ENCODE data around the gene HIP1R. TPM values are rescaled to one million over a fixed set of nuclear protein-coding genes. Genes with fewer than 3 reads are reported as not detected.

Gene HIP1R
- 26.3 to 30.8 TPM (median 26.8 TPM) in 5 replicates for total RNA-seq (2022; extraction: Qiagen RNA extraction)

GRCh38 chr12:122834921-122835749, at the start of gene HIP1R:
TSS of gene HIP1R (plus strand) at chr12:122835457. CDS start at chr12:122835551, 94 bp downstream.

GRCh38 chr12:122895704-122896636, 60.7 kb downstream of the HIP1R start, which contains the start of gene VPS37B:
TSS of gene VPS37B (minus strand) at chr12:122896124. CDS start at chr12:122896062, 62 bp downstream.

Other genes with a start within 250 kb of the HIP1R start
- gene HCAR2, start 132.1 kb upstream of the HIP1R start, total RNA-seq (2022; extraction: Qiagen RNA extraction): 0.05 to 0.10 TPM (median 0.08 TPM) in 4 of 5 replicates, not detected in the other
- 0.11 TPM in 1 of 5 replicates, not detected in the others for gene HCAR3, start 118.6 kb upstream of the HIP1R start, total RNA-seq (2022; extraction: Qiagen RNA extraction)
- gene HCAR1, start 104.6 kb upstream of the HIP1R start, total RNA-seq (2022; extraction: Qiagen RNA extraction): 0.03 to 0.05 TPM (median 0.03 TPM) in 3 of 5 replicates, not detected in the others
- 50.8 to 71.9 TPM (median 54.8 TPM) in 5 replicates for gene DENR, start 82.6 kb upstream of the HIP1R start, total RNA-seq (2022; extraction: Qiagen RNA extraction)
- gene CCDC62, start 60.9 kb upstream of the HIP1R start, total RNA-seq (2022; extraction: Qiagen RNA extraction): 0.03 to 0.06 TPM (median 0.06 TPM) in 3 of 5 replicates, not detected in the others
- gene VPS37B, start 60.7 kb downstream of the HIP1R start, total RNA-seq (2022; extraction: Qiagen RNA extraction): 27.7 to 29.7 TPM (median 28.8 TPM) in 5 replicates
- 10.9 to 12.4 TPM (median 11.6 TPM) in 5 replicates for gene ABCB9, start 131.0 kb downstream of the HIP1R start, total RNA-seq (2022; extraction: Qiagen RNA extraction)
- gene OGFOD2, start 139.8 kb downstream of the HIP1R start, total RNA-seq (2022; extraction: Qiagen RNA extraction): 13.8 to 17.2 TPM (median 16.2 TPM) in 5 replicates
- gene ARL6IP4, start 145.2 kb downstream of the HIP1R start, total RNA-seq (2022; extraction: Qiagen RNA extraction): 190 to 265 TPM (median 236 TPM) in 5 replicates

Measured in A549 treated with Hydrocortisone at 1 μM for 4 hours (cell line).